PFSK-1 (cell line): ENCODE measurements around the gene SERGEF.

Source experiments
- POLR2AphosphoS5 ChIP-seq: IDR thresholded peaks from 2 replicates; pipeline ENCODE4 v1.6.1; 2012; ENCODE audit warnings: low read depth, mild to moderate bottlenecking, control low read depth, low read length, moderate library complexity
- TAF1 ChIP-seq: IDR thresholded peaks from 2 replicates; pipeline ENCODE4 v1.6.1; 2012; ENCODE audit warnings: low read length, control low read depth, borderline replicate concordance; ENCODE audit not compliant: insufficient read depth

DNA sequence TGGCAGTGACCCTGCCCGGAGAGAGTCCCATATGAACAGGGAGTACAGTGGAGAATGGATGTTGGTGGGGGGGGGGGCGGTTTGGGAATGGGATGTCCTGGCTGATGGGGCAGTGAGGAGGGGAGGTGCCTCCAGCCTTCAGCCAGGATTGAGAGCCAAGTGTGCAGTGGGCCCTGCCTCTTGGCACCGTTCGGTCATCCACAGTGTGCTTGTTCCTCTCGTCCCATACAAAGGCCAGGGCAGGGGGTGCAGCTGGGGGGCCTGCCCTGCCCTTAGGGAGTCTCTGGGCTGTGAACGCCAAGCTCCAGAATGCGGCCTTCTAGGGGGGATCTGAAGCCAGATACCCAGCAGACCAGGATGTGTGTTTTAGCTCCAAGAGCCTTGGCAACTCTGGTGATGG lies 244.3 kb downstream of the SERGEF start:
- no peak for TF ChIP-seq POLR2AphosphoS5
- no peak for TF ChIP-seq TAF1
